Activated CD8-positive, alpha-beta memory T cell treated with anti-CD3 and anti-CD28 coated beads, Interleukin-2, amount 50 U/mL, for 1 hour (primary cell): ENCODE data around the gene RTP2.
"Not testable (repeated sequence)": the region's sequence is repeated elsewhere in the genome, so short reads cannot be mapped to it uniquely, and the experiment has no call there.

Experiments
- DNase-seq: peaks from one replicate; pipeline ENCODE4 v3.0.0-alpha.2; 2020; ENCODE audit errors: extremely low read depth

Gene RTP2

DNA sequence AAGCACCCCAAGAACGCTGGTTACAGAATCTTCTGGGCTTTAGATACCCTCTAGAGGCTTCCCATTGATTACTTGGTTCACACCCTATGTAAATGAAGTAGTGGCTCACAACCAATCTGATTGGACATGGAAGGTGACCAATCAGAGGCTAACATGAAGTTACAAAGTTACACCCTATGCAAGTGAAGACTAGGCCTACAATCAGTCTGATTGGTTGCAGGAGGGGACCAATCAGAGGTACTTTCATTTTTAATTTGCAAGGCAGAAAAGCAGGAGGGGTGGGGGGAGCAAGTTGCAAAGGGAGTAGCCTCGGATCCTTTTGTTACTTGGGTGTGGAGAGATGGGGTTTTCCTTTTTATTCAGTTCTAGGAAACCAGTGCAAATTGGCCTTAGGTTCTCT, 11.1 kb upstream of the RTP2 start:
- DNase-seq: no peak

DNA sequence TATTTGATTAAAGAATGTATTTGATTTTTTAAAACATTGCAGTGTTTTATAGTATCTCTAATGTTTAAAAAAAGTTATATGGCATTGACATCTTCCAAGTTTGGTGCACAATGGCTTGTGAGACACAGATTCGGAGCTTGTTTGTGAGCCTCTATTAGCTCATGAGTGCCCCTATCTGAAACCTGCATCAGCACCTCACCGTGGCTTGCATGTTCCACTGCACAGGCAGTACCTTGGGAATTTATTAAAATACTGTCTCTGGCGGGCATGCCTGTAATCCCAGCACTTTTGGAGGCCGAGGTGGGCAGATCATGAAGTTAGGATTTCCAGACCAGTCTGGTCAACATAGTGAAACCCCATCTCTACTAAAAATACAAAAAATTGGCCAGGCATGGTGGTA, 6.8 kb upstream of the RTP2 start:
- no peak for DNase-seq

DNA sequence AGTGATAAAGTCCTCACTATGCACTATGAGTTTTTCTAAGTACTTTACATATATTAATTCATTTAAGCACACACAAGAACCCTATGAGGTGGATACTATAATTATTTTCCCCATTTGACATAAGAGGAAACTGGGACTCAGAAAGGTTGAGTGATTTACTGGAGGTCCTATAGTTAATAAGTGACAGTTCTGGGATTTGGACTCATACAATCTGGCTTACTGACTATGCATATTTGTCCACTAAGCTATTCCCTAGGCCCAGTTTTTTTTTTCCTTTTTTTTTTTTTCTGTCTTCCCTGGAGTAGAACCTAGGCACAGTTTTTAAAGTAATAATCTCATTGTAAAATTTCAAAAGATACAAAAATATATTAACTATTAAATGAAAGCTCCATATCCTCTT, 6.3 kb upstream of the RTP2 start:
- DNase-seq: no peak

DNA sequence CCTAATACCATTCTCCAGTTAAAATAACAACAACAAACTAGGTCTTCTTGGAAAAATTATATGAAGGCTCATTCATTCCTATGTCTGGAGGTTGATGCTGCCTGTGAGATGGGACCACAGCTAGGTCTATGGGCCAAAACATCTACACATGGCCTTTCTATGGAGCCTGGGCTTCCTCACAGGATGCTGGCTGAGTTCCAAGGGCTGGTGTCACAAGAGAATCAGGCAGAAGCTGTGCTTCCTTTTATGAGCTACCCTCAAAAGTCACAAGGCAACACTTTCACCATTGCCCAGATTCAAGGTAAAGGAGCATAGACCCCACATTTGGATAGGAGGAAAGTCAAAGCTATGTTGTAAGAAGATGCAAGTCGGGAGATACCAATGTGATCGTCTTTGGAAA, 4.6 kb upstream of the RTP2 start:
- no peak for DNase-seq

DNA sequence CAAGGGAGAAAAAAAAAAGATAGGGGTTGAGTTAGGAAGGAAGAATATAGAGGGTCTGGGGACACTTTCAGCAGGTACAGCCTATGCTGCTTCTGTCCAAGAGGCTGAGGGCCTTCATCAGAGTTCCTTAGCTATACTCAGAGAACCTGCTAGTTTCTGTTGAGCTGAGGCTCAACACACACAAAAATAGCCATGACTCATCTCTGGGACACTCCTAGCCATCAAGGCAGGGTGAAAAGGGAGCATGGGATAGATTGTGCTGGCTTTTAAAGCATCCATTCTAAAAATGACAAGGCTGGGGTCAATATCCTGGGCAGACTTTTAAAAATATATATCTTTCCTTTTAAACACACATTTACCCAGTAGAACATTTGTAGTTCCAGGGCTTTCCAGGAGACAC, 2.8 kb upstream of the RTP2 start:
- DNase-seq: no peak

DNA sequence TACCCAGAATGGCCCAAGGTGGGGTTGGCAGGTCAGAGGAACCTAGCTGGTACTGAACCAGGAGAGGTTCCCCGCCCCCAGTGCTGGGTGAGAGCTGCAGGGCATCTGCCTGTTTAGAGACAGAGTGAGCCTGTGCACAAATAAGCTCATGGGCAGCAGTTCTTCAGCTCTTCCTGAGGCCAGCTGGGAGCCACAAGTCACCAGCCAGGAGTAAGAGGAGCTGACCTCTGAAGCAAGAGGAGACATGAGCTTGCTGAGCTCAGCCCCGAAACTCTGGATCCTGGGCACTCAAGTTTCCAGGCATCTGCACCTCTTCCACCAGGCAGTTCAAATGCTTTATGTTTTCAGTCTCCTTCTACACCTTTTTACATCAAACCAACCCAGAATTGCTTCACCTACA, 2.1 kb downstream of the RTP2 start:
- no peak for DNase-seq

DNA sequence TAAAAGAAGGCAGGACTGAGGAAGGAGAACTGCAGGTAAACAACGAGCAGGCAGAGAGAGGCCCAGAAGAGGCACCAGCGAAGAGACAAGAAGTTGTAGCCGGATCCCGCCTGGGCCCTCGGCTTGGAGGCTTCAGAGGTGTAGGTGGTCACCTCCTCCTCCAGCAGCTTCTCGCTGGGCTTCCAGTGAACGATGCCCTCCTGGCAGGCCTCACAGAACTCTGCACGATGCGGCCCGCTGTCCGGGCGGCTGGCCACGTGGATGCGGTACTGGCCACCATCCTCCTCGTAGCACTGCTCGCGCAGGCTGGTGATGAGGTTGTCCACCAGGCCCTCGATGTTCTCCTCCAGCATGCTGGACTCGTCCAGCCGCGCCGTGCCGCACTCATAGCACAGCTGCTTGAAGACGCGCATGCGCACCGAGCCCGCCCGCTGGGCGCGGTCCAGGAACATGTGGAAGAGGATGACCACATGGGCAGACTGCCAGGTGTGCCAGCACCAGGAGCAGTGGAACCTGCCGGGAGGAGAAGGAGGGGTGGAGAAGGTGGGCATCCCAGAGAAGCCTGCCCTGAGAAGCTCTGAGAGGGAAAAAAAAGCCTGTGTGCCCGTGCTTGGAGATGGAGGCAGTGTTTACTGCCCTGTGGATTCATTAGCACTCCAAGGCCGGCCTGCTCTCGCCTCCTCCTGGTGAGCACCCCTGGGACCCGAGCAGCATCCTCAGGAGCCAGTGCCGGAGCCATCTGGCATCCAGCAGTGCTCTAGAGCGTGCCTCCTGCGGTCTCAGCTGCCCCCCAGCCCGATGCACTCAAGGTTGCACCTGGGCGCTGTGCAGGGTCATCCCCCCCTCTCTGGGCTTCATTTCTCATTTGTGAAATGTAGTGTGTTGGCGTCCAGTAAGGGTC, 3.6 kb downstream of the RTP2 start:
- DNase-seq: no peak

DNA sequence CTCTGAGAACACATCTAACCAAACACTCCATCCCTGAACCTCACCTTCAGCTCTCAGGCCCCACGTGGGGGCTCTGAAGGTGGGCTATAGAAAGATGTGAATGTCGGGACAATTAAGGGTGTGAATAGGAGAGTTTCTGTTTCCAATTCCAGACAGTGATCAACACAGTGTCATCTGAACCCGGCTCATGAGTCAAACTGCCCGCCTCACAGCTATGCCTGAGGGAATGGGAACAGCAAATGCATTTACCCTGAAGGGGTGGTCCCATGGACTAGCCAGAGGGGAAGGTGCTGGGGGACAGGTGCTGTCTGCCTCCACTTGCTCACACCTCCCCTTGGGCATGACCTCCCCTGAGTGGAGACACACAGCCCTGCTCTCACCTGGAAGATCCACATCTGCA, 6.3 kb downstream of the RTP2 start:
- DNase-seq: no peak

DNA sequence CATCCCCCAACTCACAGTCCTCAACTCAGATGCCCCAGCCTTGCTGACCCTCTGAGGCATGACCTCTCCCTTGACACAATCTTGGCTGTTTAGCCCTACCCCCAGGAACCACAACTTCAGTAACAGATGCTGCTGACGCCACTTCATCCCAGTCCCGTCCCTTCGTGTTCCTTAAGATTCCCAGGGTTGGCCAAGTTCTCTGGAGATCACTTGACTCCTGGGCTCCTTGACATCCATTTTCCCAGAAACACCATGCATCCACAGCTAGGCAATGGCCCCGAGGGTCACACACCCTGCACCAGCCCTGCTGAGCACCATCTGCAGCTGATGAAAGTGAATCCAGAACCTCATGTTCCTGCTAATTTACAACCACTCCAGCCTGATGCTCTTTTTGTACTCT, 6.9 kb downstream of the RTP2 start:
- DNase-seq: no peak

DNA sequence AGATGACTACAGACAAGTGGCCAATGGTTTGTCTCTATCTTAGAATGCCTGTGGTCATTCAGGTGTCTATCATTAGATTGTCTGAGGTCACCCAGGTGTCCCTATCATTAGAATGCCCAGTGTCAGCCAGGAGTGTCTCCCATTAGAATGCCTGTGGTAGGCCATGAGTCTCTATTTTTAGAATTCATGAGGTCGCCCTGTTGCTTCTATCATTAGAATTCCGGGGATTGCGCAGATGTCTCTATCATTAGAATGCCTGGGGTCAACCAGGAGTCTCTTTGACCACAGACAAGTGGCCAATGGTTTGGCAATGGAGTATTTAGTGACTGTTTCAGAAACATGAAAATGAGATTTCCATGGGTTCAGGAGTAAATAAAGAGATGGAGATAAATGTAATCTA, 7.6 kb downstream of the RTP2 start:
- DNase-seq: no peak

DNA sequence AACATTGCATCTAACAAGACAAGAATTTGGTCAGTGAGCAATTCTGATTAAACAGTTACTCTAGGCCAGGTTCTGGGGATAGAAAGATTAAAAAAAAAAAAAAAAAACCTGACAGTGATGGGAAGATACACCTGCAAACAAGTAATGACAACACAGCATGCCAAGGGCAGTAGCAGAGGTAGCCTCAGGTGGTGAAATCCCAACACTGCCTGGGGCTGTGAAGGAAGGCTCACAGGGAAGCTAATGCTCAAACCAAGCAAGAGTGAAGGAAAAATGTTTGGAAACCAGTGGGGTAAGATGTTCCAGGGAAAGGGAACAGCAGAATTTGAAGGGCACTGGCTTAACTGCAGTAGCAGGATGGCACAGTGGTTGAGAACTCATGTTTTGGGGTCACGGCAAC, 8.9 kb downstream of the RTP2 start:
- DNase-seq: no peak

DNA sequence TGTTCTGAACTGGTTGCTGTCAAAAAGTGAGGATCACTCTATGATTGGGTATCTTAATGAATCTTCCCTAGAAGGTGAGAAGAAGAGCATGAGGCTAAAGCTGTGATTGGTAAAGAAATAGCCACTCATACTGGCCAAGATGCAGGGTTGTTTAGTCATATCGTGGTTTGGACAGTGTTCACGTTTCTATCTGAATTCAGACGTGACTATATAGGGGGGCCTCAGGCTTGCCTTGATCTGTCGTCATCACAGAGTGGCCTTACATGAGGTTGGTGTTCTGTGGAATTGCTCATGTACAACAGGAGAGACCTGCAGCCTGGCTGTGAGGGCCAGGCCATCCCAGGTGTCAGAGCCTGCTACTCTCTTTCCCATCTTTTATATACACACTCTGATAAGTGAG, 12.4 kb downstream of the RTP2 start:
- no peak for DNase-seq

DNA sequence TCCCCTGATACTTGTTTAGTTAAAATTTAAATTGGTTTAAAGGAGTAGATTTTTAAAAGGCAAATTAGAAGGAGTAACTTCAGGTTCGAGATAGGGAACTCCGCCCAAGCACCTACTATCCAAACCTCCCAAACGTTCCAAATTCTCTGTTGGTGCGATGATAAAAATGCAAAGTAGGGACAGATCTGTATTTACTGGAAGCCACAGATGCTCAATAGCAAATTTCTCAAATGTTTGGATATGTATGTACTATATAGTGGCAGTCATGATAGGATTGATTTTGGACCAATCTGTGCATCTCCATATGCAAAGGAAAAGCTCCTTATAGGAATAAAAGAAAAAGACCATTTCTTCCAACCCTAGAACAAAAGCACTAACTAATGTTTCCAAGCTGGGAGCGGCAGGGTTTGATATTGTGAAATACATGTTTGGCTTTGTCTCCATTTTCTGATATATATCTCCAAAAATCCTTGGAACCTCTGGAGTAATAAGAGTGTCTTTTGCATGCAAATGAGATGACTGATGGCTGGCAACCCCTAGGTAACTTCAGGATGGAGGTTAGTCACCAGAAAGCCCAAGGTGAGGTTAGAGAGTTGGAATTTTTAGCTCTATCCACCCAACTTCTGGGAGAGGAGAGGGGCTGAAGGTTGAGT, 15.6 kb downstream of the RTP2 start:
- no peak for DNase-seq

DNA sequence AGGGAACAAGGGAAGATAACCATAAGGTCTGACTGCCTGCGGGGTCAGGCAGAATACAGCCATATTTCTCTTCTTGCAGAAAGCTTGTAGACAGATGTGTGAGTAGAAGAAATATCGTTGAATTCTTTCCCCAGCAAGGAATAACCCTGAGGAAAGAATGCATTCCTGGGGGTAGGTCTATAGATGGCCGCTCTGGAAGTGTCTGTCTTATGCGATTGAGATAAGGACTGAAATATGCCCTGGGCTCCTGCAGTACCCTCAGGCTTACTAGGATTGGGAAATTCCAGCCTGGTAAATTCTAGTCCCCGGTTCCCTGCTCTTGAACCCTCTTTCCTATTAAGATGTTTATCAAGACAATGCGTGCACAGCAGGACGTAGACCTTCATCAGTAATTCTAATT, 16.4 kb downstream of the RTP2 start:
- no peak for DNase-seq

DNA sequence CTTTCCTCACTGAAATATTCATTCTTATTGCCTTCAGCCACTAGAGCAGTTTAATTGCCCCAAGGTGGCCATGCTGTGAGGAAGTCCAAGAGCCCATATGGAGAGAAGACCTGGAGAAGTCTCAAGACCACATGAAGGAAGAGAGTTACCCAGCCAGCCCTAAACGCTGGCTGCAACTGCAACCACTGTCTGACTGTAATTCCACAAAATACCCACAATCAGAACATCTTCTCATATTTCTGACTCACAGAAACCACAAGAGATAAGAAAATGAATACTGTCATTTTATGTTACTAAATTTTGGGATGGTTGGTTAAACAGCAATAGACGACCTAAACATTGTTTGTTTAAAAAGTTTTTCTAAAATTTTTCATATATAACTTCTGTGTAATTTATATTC, 17.5 kb downstream of the RTP2 start:
- DNase-seq: no peak

DNA sequence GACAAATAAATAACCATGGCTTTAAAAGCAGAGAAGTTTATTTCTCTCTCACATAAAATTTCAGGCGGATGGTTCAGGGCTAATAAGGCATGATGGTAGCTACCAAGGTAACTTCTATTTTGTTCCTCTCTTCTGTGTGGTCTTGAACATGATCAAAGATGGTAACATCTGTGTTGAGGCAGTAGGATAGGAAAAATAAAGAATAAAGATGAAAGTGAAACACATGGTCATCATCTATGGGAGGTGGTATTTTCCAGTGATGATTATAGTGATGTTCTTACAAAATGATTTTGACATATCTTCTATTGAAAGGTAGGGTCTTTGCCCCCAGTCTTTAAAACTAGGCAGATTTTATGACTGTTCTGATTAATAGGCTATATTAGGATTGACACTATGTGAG, 17.9 kb downstream of the RTP2 start:
- no peak for DNase-seq

DNA sequence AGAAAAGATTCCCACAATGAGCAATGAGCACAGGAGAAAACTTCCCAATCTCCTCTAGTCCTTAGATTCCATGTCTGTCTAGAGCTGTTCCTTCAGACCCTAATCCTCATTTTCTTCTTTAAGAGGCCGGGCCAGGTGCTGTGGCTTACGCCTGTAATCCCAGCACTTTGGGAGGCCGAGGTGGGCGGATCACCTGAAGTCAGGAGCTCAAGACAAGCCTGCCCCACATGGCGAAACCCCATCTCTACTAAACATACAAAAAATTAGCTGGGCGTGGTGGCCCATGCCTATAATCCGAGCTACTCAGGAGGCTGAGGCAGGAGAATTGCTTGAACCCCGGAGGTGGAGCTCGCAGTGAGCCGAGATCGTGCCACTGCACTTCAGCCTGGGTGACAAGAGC, 20.6 kb downstream of the RTP2 start:
- DNase-seq: not testable (repeated sequence)

DNA sequence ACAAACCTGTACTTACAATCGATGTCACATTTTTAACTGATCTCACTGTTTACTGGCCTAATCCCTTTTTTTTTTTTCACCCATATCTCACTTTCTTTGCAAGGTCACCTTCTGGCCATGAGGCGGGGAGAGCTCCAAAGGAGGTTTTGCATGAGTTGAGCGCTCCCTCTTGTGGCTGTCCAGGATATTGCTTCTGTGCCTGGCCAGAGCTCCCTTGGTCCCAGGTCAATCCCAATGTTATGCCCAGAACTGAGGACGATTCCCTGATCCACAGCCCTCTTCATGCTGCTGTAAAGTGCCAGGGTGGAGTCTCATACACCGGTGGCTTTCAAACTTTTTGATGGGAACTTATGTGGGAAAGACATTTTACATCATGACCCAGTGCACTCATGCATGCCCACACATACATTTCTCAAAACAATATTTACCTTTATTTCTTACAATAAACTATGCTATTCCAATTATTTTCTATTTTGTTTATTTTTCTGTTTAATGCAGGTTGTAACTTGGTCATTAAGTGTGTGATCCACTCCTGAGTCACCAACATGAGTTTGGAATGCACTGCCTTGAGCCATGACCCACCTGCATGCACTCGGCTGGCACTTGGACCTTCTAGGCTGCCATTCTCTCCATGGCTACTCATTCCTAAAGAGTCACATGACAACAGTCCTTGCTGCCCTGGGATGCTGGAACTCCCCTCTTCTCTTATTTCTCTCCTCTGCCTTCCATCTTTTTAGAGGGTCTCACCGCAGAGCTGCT, 22.5 kb downstream of the RTP2 start:
- DNase-seq: no peak

DNA sequence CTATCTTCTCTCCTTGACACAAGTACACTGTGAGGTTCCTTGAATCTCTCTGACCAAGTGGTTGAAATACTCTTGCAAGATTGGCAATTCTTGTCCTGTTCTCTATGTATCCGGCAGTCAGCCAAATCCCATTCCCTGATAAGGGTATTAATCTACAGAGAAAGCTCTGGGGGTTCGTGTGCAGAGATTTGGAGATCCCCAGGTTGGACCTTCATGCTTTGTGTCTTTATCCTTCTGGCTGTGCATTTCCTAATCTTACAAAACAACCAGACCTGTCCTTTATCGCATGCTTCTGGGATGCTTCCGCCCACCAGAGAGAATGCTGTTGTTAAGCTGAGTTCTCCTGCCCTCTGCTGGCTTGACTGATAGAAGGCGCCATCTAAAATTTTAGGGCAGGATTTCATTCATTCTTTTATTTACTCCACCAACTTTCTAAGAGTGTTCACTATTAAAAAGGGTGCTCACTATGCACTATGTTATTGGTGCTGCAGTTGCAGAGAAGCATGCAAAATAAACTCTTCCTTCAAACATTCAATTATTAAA, 23.6 kb downstream of the RTP2 start:
- DNase-seq: no peak

DNA sequence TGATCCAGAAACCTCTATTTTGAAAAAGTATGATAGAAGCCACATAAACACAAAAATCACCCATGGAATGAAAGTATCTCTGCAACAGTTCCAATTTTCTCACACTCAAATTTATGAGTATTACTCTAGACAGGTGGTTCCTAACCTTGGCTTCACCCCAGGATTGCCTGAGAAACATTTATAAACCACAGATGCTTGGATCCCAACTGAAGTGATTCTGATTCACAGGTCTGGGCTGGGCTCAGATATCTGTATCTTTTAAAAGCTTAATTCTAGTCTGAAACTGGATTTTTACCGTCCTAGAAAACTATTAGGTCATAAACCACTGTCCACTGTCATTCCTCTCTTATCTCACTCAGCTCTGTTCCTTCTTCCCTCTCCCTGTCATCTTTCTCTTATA, 24.8 kb downstream of the RTP2 start:
- DNase-seq: no peak

DNA sequence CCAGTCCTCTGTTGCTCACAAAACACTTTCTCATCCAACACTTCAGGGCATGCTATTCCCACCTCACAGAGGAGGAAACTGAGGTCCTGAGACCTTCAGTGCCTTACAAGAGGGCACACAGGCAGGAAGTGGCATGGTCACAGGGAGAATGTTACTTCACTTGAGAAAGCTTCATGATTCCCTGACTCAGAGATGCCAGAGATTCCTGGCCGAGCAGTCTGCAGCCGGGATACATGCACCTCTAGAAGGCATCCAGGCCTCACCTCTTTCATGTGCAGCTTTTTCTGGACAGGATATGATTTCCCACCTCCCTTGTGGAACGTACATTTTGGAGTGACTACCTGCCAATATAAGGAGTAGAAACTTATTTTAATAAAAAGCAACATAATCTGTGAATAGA, 29.3 kb downstream of the RTP2 start:
- no peak for DNase-seq

DNA sequence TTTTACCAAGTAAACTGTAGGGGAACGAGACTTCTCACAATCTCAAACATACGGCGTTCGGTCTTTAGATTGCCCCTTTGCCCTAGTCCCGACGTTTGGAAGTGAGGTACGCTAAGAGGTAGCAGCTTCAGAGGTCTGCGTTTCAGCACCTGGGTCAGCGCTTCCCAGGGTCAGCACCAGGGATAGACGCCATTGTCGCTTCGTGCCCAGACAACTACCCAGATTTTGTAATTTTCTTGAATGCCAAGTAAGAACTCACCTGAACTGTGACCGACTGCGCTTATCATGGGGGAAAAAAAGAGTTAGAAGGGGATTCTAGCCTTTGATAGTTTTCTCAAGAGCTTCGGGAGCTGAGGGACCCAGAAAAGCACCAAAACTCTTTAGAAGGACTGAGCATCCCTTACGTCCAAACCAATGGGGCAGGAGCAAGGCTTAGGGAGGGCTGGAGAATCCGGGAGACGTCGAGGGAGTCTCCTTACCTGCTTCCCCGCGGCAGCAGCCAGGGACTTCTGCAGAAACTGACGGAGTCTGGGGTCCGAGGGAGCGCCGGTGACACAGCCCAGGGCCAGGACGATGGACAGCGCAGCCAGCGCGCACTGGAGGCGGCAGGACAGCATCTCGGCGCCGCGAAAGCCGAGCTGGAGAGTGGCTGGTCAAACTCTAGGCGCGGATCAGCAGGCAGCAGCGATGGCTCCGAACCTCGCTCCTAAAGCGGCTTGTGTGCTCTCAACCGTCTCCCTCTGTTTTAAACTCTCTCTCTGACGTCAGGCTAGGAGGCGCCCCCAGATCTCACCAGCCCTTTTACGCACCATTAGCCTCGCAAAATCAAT, 32.5 kb downstream of the RTP2 start, which contains the start of gene SST:
TSS of gene SST (minus strand) at position 720 of the 830 bp plus-strand sequence. CDS start at position 617, 103 bp downstream.
- DNase-seq: no peak
